ENCODE data around the gene CELA2A.

The CELA2A gene

GRCh38 chr1:15456313-15456954, at the start of gene CELA2A:
Gene CELA2A (plus strand): TSS chr1:15456732. CDS start chr1:15456754, 22 bp downstream.
- DNase-seq = no peak

DNA sequence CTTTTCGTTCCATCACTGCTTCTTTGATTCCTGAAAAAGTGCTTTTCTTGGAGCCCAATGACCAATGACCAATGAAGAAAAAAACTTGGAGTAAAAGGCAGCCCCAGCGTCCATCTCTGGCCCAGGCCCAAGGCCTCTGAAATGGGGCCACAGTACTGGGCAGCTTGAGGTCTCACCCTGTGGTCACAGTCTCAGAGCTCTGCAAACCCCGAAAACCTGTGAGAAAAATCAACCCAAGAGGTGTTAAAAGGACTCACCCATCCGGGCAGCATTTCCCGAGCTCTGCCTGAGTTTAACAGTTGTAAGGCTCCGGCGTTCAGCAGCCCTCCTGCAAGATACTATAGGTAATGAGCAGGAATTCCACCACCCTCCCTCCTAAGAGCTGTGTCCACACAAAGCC, 49.0 kb upstream of the CELA2A start:
- no peak for DNase-seq

GRCh38 chr1:15408890-15409387, 47.6 kb upstream of the CELA2A start:
- DNase-seq = no peak

- DNase-seq = peak; percentile 67
Measured at GRCh38 chr1:15409388-15410222, 46.9 kb upstream of the CELA2A start, which contains the start of gene EFHD2. Gene EFHD2 (plus strand): TSS chr1:15409888. CDS start chr1:15409972, 84 bp downstream.

GRCh38 chr1:15410223-15410883, 46.2 kb upstream of the CELA2A start:
- DNase-seq = no peak

- no peak for DNase-seq
Measured at GRCh38 chr1:15410884-15411245, 45.7 kb upstream of the CELA2A start.

DNA sequence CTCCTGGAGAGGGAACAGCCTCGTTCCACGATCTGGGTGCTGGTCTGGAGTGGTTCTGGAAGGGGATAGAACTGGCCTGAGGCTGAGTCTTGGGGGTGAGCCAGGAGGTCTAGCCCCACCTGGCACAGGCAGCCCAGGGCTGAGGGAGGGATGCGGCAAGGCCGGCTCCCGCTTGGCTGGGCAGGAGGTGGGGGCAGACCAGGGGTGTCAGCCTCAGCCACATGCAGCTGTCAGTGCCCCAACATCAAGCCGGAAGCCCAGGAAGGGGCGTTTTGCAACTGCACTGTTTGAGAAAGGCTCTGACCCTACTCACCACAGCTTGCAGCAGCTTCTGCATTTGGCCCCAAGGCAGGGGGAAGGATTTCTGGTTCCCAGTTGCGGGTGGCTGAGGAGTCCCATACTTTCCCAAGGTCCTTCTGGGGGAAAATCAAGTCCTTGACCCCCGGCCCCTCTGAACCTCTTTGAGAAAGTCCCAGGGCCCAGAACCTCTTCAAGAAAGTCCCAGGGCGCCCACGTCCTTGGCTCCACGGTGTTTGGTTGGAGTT, 44.9 kb upstream of the CELA2A start:
- DNase-seq = no peak

- peak; percentile 13 for DNase-seq
Measured at GRCh38 chr1:15412175-15412800, 44.2 kb upstream of the CELA2A start.

GRCh38 chr1:15412843-15413242, 43.7 kb upstream of the CELA2A start:
- no peak for DNase-seq

- DNase-seq = no peak
Measured at GRCh38 chr1:15413563-15414444, 42.7 kb upstream of the CELA2A start.

DNA sequence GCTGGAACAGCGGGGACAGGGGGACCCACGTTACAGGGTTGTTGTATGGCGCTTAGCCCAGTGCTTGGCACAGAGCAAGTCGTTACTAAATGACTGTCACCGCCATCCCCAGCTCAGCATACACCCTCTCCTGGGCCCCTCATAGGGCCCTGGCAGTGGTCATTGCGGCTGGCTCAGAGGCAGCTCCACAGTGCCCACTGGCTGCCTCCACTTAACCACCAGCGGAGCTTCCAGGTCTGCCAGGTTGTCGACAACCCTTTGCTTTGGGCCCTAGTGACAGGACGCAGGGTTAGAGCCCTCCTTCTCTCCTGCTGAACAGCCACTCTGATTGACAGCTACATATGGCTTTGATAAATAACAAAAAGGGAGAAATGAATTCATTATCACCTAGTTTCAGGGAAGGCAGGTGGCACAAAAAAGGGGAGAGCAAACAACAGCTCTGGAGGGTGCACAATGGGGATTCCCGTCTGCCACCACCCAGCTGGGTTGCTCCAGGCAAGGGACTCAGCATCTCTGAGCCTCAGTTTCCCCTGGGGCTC, 42.0 kb upstream of the CELA2A start:
- DNase-seq = no peak

DNA sequence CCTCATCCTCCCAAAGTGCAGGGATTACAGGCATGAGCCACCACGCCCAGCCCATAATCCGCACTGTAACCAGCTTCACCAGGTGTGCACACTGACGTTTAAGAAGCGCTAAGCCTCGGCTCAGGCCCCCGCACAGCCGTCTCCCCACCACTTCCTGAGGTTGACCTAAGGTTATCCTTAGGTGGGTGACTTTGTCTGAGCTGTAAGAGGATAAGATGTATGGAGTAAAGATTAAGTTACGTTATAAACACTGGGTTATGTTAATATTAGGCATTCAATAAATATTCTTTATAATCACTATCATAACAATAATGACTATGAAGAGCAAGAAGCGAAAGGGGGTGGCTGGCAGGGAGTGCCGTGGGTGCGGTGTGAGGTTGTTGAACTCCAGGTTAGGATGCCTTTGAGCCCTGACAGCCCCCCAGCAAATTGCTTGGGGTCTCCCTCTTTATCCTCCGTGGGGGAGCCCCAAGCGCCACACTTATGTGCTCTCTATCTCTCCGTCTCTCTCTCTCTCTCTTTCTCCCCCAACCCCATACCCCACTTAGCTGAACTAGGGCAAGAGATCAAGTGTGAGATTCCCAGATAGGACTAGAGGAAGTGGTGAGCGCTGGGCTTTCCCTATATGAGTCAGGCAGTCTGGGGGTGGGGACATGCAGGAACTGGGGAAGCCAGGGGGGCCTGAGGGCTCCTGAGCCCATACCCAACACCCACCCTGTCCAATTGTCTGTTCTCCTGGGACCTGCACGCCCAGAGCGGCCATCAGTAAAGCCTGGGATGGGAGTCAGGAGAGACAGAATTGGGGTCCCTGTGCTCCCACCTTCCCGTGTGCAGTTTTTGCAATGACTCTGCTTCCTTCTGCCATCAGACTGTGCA, 39.2 kb upstream of the CELA2A start:
- DNase-seq = peak; percentile 53

DNA sequence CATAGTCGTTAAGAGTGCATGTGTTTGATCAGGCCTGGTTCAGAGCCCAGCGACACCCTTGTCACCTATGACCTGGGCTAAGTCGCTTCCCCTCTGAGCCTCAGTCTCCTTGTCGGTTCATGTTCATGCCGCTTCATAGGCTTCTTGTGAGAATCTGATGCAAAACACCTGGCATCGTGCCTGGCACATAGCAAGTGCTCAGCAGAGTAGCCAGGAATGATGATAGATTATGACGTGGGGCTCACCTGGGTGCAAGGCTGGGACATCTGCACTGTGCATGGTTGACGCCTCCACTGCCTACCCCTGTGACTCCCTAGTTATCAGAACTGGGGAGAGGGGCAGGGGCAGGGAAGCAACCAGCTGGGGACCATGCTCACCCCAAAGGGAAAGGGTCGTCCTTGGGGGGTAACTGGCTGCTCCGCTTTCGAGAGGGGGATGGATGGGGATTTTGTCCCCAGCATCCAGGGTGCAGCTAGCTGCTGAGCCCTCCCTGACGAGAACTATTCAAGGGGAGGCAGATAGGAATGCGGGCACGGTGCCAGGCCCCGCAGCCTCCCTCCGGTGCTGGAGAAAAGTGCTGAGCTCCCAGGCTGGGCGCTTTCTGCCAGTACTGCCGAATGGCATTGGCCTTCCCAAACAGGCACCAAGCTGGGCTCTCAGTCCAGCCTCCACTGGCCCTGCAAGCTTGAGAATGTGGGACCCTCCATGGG, 37.6 kb upstream of the CELA2A start:
- DNase-seq = peak; percentile 37

DNA sequence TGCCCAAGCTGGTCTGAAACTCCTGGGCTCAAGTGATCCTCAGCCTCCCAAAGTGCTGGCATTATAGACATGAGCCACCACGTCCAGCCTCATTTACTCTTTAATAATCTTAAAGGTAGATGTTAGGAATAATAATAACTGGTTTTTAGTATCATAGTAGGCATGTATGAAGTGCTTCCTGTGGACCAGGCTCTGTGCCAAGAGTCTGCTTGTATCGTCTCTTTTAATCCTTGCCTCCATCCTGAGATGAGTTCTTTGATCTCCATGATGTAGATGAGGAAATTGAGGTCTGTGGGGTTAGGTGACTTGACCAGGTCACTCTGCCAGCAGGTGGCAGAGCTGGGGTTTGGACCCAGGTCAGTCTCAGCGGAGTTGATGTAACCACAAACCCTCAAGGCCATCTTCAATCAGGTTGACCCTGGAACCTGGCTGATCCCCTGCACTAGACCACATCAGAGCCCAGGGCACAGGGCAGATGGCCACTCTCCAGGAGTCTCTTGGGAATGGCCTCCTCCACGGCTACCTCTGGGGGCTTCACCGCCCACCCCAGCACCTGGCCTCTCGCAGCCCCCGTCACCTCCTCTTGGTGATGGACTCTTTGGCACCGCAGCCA, 35.6 kb upstream of the CELA2A start:
- no peak for DNase-seq

GRCh38 chr1:15422871-15423270, 33.7 kb upstream of the CELA2A start:
- no peak for DNase-seq

GRCh38 chr1:15423355-15424077, 33.0 kb upstream of the CELA2A start:
- no peak for DNase-seq

DNA sequence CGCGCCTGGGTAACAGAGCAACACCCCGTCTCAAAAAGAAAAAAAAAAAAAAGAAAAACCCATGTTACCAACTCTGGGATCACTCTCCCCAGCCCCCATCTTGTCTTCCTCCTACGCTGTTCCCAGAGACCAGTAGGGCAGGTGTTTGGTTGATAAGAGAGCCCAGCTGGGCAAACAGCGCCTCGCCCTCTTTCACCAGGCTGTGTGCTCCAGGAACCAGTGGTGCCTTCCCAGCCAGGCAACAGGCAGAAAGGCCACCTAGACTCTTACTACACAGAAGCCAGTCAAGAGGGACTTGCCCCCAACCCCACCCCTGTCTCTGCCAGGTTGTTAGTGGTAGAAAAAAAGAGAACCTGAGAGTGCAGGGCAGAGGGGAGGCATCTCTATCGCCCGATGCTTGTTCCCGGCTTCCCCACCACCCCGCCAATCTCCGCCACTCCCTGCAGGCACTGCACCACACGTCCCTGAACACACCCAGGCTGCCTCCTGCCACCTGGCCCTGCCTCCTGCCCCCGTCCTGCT, 32.3 kb upstream of the CELA2A start:
- DNase-seq = no peak

DNA sequence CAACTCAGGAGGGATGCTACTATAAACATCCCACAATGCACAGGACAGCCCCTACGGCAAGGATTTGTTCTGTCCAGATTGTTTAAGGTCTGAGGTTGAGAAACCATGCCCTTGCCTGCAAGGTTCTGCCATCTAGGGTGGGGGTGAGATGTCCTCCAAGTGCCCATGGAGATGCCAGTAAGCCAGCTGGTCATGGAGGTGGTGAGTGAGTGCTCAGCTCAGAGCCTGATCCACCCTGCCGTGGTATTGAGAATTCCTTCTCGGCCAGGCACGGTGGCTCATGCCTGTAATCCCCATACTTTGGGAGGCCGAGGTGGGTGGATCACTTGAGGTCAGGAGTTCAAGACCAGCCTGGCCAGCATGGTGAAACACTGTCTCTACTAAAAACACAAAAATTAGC, 31.6 kb upstream of the CELA2A start:
- no peak for DNase-seq

All from fibroblast of upper back skin (primary cell).